ENCODE measurements around the gene HDAC5.

GRCh38 chr17:44037471-44037870 lies 86.0 kb downstream of the HDAC5 start:
- TF ChIP-seq POLR2A (IDR thresholded peaks at IDR 0.05): no peak
- TF ChIP-seq CTCF (IDR thresholded peaks at IDR 0.05): no peak
